Liver (tissue), 3 donors: ENCODE measurements around the gene DOK3.

Experiments used
- ATF3 ChIP-seq: IDR thresholded peaks from 2 replicates; pipeline ENCODE4 v1.6.1; 2016; ENCODE audit warnings: antibody characterized with exemption
- CTCF ChIP-seq: fragments of 150-350 bp; IDR thresholded peaks from 2 replicates; pipeline ENCODE4 v1.5.1; 2017; ENCODE audit warnings: improper control_type of control experiment, low read depth, low read length; ENCODE audit not compliant: missing input control
- MAX ChIP-seq: IDR thresholded peaks from 2 replicates; pipeline ENCODE4 v1.6.1; 2016; ENCODE audit warnings: antibody characterized with exemption
- RAD21 ChIP-seq, 2 donors: IDR thresholded peaks; 2 replicates each; pipeline ENCODE4 v1.6.1; 2016; ENCODE audit warnings: antibody characterized with exemption in 2 of 2, mild to moderate bottlenecking in 2 of 2
- YY1 ChIP-seq: IDR thresholded peaks from 2 replicates; pipeline ENCODE4 v1.6.1; 2016; ENCODE audit warnings: antibody characterized with exemption, mild to moderate bottlenecking
- donor health status: healthy.
- donor health status: healthy.

GRCh38 chr5:177494346-177495195, 15.1 kb downstream of the DOK3 start:
- TF ChIP-seq ATF3, result no peak
- peak; percentile 2 for TF ChIP-seq CTCF
- TF ChIP-seq RAD21 (IDR thresholded peaks at IDR 0.05), result no peak
- TF ChIP-seq MAX, result no peak
- no peak for TF ChIP-seq YY1
